ENCODE measurements around the gene GTF2A2.

GTF2A2 gene

DNA sequence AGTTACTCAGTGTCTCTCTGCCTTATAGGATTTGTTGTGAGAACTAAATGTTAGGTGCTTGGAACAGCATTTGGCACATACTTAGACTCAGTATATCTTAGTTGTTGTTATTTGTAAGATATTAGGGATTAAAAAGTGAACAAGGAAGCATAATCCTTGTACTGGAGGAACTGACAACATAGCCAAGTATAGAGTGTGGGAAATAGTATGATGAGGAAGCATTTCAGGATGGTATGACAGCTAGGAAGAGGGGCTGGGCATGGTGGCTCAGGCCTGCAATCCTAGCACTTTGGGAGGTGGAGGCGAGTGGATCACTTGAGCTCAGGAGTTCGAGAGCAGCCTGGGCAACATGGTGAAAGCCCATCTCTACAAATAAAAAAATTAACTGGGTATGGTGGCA is 62.3 kb downstream of the GTF2A2 start:
- no peak overlapping the region for H3K4me3 ChIP-seq (replicated peaks; ENCODE audit: low read depth, low read length)
- no peaks in the 10 kb centered on the region for H3K27me3 ChIP-seq (replicated peaks; ENCODE audit: control insufficient read depth, insufficient read depth, low read length)
- TF ChIP-seq, protein P1, sequence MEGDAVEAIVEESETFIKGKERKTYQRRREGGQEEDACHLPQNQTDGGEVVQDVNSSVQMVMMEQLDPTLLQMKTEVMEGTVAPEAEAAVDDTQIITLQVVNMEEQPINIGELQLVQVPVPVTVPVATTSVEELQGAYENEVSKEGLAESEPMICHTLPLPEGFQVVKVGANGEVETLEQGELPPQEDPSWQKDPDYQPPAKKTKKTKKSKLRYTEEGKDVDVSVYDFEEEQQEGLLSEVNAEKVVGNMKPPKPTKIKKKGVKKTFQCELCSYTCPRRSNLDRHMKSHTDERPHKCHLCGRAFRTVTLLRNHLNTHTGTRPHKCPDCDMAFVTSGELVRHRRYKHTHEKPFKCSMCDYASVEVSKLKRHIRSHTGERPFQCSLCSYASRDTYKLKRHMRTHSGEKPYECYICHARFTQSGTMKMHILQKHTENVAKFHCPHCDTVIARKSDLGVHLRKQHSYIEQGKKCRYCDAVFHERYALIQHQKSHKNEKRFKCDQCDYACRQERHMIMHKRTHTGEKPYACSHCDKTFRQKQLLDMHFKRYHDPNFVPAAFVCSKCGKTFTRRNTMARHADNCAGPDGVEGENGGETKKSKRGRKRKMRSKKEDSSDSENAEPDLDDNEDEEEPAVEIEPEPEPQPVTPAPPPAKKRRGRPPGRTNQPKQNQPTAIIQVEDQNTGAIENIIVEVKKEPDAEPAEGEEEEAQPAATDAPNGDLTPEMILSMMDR (IDR thresholded peaks at IDR 0.05; ENCODE audit: insufficient read depth, low read length, poor library complexity, severe bottlenecking) = no peak
- DNase-seq (ENCODE audit: extremely low read depth, insufficient read length) = no peak
- no peaks in the 10 kb centered on the region for H3K36me3 ChIP-seq (ENCODE audit: control insufficient read depth, insufficient read depth, low read length)

DNA sequence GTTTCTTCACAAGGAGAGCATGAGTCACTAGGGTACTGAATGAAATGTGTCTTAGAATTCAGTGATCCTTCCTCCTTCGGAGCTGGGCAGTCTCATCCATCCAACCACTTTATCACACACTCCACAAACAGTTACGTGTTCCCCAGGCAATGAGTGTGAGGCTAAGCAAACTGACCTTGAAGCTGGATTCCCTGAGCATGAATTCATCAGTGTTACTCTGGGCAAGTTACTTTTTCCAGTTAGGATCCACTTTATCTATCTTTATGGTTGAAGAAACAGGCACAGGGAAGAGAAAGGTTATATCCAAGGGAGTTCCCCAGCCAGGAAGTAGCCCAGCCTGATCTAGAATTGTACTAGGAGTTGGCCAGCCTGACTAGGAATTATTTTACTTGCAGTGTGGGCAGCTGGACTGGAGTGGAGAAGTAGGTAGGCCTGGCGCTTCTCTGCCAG is 62.8 kb downstream of the GTF2A2 start:
- Histone ChIP-seq H3K4me3 (replicated peaks; ENCODE audit: low read depth, low read length) (no peak overlapping the region), H3K27me3 (replicated peaks; ENCODE audit: control insufficient read depth, insufficient read depth, low read length) (no peaks in the 10 kb centered on the region), H3K36me3 (ENCODE audit: control insufficient read depth, insufficient read depth, low read length) (no peaks in the 10 kb centered on the region)
- TF ChIP-seq, protein P1 (IDR thresholded peaks at IDR 0.05; ENCODE audit: insufficient read depth, low read length, poor library complexity, severe bottlenecking) = no peak
- DNase-seq (ENCODE audit: extremely low read depth, insufficient read length) = no peak

DNA sequence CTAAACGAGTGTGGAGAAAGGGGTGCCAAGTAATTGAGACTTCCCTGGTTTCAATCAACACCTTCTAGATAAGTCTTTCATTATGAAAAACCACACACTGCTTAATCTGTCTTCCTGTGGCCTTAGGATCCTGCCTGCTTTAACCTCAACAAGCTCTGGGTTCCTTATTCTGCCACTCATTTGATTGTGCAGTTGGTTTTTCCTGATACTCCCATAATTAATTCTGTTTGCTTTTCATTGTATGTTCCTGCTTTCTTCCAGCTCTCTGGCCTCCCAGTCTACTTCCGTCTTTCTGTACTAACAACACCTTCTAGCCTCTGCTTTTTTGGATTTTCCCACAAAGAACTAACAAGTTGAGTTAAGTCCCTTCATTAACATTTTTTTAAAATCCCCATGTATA is 66.0 kb downstream of the GTF2A2 start:
- H3K27me3 ChIP-seq (replicated peaks; ENCODE audit: control insufficient read depth, insufficient read depth, low read length) = no peaks in the 10 kb centered on the region
- no peaks in the 10 kb centered on the region for H3K36me3 ChIP-seq (ENCODE audit: control insufficient read depth, insufficient read depth, low read length)
- TF ChIP-seq, protein P1 (IDR thresholded peaks at IDR 0.05; ENCODE audit: insufficient read depth, low read length, poor library complexity, severe bottlenecking) = no peak
- H3K4me3 ChIP-seq (replicated peaks; ENCODE audit: low read depth, low read length) = no peak overlapping the region
- DNase-seq (ENCODE audit: extremely low read depth, insufficient read length) = no peak

DNA sequence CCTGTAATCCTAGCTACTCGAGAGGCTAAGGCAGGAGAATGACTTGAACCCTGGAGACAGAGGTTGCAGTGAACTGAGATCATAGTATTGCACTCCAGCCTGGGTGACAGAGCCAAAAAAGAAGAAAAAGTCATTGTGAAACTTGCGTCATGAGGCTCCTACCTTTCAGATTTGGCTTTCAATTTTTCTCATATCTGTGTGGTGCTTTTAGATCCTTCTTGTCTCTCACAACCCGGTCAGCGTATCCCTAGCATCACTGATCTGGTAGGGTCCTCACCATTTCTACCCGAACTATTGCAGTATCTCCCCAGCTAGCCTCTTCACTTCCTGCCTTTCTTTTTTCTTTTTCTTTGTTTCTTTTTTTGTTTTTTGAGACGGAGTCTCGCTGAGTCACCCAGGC is 67.3 kb downstream of the GTF2A2 start:
- H3K36me3 ChIP-seq (ENCODE audit: control insufficient read depth, insufficient read depth, low read length) = no peaks in the 10 kb centered on the region
- peak; percentile 63 for DNase-seq (ENCODE audit: extremely low read depth, insufficient read length)
- no peaks in the 10 kb centered on the region for H3K27me3 ChIP-seq (replicated peaks; ENCODE audit: control insufficient read depth, insufficient read depth, low read length)
- no peak overlapping the region for H3K4me3 ChIP-seq (replicated peaks; ENCODE audit: low read depth, low read length)
- TF ChIP-seq, protein P1 (IDR thresholded peaks at IDR 0.05; ENCODE audit: insufficient read depth, low read length, poor library complexity, severe bottlenecking) = no peak

Measured in GM06990 (cell line).